Frontal cortex (tissue), 4 donors: ENCODE results near the gene SUPT16H. TPM values are rescaled to one million over a fixed set of nuclear protein-coding genes. Genes with fewer than 3 reads are reported as not detected.

Experiments
- DNase-seq, 2 donors: peaks; one replicate each; pipeline ENCODE4 v3.0.0; 2012; ENCODE audit warnings: low spot score in 2 of 2
- FAIRE-seq: peaks from 2 replicates; lab custom pipeline; 2012; peaks lifted over from hg19 to GRCh38; lab: Jason Lieb, UNC
- total RNA-seq: library from RNA; depleted of rRNA; stranded (reverse); fragments of >200 nt; gene quantifications from one replicate; pipeline ENCODE4 v1.2.3, GENCODE V29; 2014
- donor health status: control.
- donor health status: control.
- donor health status: control.

SUPT16H gene
- total RNA-seq, 1 donor from 2014 or later: 104 TPM

DNA sequence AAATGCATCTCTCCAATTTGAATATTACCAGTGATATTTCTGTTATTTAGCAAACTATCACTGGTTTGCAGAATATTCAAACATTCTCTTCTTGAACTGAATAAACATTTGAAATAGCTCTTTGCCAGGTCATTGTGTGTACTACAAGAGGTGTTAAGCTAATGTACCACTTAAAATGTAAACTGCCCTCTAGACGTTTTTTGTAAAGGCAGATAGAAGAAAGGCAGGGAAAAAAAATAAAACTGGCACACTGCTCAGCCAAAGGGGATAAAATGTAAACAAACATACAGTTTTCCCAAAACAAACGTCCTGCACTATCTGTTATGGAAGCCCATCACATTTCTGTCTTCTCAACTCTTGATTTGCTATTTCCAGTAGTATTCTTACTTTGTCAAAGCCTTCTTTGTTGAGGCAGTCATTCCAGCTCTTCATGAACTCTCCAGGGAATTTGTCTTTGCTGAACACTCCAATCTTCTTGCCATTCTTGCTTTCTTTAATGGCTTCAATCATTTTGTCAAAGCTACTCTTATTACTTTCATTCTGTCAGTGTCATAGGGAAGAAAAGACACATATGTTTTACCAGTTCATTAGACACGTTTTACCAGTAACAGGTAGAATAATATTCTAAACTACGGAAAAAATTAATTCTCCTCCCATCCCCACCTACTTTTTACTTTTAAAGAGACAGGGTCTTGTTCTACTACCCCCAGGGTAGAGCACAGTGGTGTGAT is 13.7 kb downstream of the SUPT16H start:
- no peak for DNase-seq
- FAIRE-seq: no peak

DNA sequence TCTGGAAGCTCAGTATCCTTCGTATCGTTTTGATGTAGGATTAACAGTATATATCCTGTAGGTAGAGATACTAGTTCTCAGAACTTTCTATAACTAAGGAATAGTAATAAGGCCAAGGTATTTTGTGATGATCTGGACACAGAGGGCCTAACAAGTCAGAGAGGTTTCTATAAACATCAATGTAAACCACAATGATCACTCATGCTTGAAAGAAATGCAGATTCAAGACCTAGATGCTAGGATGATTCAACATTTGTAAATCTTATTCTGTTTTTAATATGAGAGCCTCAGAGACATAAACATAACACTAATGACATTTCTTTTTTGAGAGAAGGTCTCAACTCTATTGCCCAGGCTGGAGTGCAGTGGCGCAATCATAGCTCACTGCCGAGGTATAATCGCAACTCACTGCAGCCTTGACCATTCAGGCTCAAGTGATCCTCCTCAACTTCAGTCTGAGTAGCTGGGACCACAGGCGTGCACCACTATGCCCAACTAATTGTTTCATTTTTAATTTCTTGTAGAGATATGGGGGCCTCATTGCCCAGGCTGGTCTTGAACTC is 16.2 kb downstream of the SUPT16H start:
- DNase-seq (no peak), FAIRE-seq (no peak)

DNA sequence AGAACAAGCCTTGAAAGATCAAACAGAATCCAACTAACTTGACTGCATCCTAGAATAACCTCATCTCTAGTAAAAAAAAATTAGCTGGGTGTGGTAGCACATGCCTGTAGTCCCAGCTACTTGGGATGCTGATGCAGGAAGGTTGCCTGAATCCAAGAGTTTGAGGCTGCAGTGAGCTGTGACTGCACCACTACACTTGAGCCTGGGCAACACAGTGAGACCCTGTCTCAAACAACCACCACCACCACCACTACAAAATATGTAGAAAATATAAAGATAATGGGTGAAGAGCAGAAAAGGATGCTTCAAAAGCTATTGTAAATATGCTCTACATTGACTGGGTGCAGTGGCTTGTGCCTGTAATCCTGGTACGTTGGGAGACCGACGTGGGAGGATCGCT is 27.3 kb downstream of the SUPT16H start:
- no peak for DNase-seq
- no peak for FAIRE-seq

DNA sequence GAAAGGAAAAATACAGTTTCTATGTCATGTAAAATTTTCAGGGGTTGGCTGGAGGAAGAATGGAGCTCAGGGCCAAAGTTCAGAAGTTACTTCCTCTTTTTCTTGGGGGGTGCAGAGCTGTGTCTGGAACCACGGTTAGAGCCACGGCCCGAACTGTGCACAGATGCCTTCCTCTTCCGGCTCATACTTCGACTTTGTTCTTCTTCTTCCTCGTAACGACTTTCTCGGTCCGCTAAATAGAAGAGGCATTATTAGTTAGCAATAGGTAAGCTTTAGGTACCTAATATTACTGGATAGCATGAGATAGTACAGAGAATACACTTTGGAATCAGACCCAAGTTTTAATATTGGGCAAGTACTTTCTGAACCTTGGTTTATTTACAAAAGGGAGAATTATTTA is 31.2 kb downstream of the SUPT16H start:
- FAIRE-seq: no peak
- no peak for DNase-seq

DNA sequence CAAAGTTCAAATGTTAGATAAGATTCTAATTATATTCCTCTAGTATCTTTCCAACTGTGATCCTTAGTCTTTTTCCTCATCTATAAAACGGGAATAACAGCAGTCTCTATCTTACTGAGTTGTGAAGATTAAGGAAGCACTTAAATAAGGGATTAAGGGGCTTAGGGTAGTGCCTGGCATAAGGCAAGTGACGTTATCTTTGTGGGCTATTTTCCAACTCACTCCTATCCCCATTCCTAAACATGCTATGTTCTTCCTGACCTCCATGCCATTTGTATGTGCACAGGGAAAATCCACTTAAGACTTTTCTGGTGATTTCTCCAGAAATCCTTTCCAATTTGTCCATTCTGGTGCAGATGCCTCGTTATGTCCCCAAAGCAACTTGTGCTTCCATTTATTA is 33.3 kb downstream of the SUPT16H start:
- FAIRE-seq (no peak), DNase-seq (no peak)

DNA sequence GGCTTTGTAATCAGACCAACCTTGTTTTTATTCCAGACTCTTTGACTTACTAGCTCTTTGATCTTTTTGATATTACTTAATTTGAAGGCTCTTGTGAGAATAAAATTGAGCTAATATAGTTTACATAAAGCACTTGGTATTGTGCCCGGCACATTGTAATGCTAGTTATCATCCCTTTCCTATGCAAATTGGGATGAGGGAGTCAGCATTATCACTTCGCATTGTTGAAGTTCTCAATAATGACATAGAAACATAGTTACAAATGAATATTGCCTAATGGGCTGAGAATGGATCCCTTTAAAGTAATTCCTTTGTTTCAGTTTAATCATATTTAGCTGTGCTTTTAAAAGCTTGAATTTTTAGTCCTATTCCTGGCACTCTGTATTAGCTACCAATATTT is 36.6 kb downstream of the SUPT16H start:
- FAIRE-seq: no peak
- no peak for DNase-seq

DNA sequence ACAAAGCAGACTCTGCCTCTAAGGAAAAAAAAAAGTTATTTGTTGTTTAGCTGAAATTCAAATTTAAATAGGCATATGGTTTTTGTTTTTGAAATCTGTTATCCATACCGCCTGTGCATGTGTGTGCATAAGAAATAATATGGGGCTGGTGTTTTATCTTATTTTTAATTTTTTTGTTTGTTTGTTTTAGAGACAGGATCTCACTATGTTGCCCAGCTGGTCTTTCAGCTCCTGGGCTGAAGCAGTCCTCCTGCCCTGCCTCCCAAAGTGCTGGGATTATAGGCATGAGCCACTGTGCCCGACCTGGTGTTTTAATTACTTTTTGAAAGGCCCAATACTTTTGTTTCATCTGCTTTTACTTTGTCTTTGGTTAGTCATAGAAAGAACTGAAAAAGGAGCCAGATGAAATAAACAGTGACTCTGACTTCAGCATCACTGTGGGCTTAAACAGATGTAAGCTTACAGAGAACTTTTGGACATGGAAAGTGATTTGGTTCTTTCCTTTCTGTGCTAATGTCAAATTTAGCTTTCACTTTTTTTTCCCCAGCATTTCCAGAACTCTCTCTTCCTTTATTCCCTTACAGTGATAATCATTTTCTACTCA is 37.2 kb downstream of the SUPT16H start:
- DNase-seq: no peak
- no peak for FAIRE-seq

DNA sequence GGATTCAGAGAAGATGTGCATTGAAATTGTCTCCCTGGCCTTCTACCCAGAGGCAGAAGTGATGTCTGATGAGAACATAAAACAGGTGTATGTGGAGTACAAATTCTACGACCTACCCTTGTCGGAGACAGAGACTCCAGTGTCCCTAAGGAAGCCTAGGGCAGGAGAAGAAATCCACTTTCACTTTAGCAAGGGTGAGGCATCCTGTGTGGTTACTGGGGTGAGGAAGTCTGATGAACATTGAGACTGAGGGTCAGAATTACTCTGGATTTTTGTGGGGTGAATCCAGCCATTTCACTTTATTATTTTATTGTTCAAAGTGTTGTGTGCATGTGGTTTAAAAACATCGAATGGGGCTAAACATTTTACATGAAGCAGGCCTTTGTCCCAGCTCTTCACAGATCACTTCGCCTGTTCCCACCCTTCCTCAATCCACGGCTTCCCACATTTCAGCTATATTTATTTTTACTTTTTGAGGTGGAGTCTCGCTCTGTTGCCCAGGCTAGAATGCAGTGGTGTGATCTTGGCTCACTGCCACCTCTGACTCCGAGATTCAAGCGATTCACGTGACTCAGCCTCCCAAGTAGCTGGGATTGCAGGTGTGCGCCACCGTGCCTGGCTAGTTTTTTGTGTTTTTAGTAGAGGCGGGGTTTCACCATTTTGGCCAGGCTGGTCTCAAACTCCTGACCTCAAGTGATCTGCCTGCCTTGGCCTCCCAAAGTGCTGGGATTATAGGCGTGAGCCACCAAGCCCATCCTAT is 40.6 kb downstream of the SUPT16H start:
- DNase-seq (no peak), FAIRE-seq (no peak)

DNA sequence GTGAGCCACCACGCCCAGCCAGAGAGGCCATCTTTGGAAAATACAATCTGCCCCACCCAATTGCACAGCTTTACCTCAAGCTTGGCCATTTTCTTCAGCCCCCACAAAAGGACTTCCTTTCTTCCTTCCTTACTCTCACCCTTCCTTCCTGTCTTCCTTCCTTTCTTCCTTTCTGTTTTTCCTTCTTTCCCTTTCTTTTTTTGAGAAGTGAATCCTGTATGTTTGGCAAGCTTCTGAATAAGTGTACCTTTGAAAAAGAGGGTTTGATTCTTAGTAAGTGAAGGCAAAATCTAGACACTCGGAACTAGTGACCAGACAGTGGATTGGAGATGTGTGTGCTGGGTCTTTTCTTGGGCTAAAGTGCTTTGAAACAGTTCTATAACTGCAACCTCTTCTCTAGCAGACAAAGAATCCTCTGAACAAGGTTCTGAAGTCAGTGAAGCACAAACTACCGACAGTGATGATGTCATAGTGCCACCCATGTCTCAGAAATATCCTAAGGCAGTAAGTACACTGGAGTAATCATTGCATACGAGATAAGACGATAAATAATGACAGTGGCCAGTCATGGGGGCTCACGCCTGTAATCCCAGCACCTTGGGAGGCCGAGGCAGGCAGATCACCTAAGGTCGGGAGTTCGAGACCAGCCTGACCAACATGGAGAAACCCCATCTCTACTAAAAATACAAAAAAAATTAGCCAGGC is 49.5 kb downstream of the SUPT16H start:
- no peak for DNase-seq
- no peak for FAIRE-seq

DNA sequence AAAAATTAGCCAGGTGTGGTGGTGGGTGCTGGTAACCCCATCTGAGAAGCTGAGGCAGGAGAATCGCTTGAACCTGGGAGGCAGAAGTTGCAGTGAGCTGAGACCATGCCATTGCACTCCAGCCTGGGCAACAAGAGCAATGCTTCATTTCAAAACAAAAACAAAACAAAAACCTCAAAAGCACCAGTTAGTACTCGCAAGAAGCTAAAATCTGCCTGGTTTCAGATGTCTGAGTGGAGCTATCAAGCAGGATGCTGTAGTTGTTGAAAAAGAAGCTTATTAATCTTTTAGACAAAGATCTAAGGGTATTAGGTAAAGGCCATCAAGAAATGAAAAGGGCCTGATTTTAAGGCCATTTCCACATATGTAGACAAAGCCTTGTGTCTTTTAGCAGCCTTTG is 50.9 kb downstream of the SUPT16H start:
- no peak for FAIRE-seq
- DNase-seq: no peak

DNA sequence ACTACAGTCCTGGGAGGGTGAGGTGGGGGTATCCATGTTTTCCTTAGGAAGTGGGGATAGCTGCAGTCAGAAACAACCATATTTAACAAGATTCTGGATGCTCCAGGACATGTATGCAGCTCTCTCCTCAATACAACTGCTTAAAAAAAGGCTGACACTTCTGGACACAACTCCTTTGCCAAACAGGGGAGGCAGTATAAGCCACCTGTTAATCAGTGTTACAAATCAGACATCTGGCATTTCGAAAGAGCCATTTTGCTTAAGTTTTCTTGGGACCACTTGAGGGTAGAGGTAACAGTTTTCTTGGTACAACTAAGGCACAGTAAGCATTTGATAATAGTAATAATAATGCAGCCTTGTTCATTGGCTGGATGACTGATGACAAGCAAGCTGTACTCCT is 56.8 kb downstream of the SUPT16H start:
- FAIRE-seq (no peak), DNase-seq (no peak)

DNA sequence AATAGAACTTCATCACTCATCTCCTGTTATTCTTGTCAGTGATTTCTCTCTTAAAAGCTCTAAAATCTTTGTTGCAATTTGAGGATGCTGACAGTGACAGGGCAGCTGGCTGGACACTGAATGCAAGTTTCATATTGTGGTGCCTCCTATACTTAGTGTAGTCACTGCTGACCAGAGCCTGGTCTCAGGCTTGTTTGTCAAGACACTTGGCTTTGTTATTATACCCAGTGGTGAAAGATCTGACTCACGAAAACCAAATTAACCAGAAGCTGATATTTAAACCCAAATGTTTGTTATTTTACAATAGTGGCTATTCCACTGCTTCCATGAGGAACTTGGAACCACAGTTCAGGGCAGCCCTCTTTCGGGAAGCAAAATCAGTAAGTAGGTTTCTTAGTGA is 61.1 kb downstream of the SUPT16H start:
- DNase-seq (no peak), FAIRE-seq (no peak)

DNA sequence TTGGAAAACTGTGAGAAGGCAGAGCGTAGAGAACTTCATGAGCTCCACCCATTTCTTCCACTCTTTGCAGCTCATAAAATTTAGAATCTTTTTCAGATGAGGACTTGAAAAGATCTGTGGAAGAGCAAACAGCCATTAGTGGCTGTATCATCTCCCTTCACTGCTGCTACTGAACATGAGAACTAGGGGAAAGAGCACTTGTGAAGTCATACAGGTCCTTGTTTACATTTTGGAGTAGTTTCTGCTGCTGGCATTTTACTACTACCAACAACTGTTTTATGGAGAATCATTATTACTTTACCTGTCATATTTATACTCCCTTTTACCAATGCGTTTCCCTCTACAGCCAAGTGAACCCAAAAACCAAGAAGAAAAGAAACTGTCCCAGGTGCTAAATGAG is 62.9 kb downstream of the SUPT16H start:
- no peak for FAIRE-seq
- DNase-seq: no peak

DNA sequence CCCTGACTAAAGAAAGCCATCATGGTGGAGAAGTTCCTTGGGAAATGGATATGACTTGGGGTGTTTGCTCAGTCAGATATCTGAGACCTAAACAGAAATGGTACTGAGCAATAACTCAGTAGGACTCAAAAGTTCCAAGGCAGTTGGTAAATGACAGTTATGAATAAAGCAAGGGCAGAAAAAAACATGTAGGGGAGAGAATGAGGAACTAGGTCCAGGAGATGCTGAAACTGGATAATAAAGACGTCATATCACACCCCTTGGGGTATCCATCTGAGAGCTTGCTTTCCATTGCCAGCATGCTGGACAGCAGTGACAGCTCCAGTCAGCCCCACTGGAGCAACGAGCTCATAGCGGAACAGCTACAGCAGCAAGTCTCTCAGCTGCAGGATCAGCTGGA is 66.4 kb downstream of the SUPT16H start:
- FAIRE-seq (no peak), DNase-seq (no peak)

DNA sequence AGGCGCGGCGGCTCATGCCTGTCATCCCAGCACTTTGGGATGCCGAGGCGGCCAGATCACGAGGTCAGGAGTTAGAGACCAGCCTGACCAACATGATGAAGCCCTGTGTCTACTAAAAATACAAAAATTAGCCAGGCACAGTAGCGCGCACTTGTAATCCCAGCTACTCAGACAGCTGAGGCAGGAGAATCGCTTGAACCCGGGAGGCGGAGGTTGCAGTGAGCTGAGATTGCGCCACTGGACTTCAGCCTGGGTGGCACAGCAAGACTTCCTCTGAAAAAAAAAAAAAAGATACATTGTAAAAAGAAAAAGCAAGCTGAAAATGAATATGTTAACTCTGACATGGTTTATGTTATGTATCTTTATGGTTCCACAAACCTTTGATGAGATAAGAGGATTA is 70.3 kb downstream of the SUPT16H start:
- no peak for DNase-seq

DNA sequence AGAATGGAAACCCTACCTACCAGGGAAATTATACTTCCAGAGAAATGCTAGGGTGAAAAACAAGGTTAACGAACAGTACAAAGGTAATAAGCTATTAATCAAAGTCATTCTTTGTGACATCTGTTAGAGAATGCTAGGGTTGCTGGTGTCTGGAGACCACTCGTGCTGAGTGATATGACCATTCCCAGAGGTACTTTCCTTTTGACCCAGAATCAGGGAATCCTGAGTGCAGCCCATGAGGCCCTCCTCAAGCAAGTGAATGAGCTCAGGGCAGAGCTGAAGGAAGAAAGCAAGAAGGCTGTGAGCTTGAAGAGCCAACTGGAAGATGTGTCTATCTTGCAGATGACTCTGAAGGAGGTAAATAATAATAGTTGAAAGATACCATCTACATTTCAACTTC is 72.2 kb downstream of the SUPT16H start:
- DNase-seq: no peak
- no peak for FAIRE-seq

More for the DNA sequence above, 70.3 kb downstream of the SUPT16H start:
- FAIRE-seq: no peak

DNA sequence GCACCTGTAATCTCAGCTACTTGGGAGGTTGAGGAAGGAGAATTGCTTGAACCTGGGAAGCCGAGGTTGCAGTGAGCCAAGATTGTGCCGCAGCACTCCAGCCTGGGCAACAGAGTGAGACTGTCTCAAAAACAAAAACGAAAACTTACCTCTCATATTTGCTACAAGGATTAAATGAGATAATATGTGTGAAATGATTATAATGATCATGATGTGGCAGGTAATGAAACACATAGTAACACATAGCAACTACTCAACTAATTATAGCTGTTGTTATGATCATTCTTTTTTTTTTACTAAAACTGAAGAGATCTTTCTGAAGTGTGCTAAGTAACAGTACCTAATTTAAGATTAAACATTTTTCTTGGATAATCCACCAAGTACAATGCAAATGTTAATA is 73.9 kb downstream of the SUPT16H start:
- no peak for FAIRE-seq

DNA sequence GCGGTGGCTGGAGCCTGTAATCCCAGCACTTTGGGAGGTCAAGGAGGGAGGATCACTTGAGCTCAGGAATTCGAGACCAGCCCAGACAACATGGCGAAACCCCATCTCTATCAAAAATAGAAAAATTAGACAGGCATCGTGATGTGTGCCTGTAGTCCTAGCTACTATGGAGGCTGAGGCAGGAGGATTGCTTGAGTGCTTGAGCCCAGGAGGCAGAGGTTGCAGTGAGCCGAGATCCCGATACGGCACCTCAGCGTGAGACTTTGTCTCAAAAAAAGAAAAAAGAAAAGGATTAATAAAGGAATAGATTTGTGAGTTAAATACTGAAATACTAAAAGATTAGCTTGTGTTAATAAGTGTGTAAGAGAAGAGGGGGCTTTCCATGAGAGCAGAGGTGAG is 74.6 kb downstream of the SUPT16H start:
- DNase-seq: no peak
- FAIRE-seq: no peak

More for the DNA sequence above, 73.9 kb downstream of the SUPT16H start:
- no peak for DNase-seq

DNA sequence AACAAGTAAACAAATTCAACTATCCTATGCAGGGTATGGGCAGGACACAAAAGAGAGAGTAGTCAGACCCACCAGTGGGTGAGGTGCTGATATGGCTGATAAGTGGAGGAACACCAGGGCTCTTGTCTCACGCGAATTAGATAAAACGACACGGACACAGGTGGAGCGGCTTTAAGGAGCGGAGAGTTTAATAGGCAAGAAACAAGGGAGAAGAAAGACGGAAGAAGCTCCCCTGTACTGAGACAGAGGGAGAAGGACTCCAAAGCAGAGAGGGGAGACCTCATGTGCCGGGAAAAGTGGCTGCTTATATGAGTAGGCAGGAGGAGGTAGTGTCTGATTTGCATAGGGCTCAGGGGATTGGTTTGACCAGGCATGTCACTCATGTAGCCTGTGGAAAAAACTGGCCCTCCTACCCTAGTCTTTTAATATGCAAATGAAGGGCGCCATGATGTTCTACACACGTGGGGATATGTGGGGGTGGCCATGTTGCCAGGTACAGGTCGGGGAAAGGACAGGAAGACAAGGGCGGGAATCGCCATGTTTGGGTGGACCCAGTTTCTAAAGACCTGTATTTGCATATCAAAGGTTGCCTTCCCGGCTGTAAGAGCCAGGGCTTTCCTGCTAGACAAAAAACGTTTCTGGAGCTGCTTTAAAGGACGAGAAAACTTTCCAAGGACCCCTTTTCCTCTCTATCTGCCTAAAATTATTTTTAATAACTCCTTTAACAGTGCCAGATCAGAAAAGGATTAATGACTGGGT is 75.2 kb downstream of the SUPT16H start:
- DNase-seq (peak in 1 of 2 donors; percentile 24), FAIRE-seq (no peak)

DNA sequence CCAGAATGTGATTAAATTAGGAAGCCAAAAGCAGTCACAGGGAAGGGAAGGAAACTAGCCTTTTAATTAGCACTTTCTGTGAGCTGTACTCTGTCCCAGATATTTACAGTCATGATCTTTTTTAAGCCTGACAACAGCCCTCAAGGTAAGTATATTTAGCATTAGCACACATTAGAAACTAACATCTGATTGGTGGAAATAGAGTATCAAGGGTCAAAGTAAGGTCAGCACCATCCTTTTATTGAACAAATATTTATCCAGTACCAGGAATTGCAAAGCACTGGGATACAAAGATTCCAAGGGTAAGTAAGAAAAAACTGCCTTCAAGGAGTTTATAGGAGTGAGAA is 75.7 kb downstream of the SUPT16H start:
- DNase-seq (no peak), FAIRE-seq (no peak)
